Pancreas (tissue), 10 donors: ENCODE results near the gene PLPP7. TPM values are rescaled to one million over a fixed set of nuclear protein-coding genes. Genes with fewer than 3 reads are reported as not detected.

ENCODE experiments used
- ATAC-seq, 4 donors: fragments of 200-7000 bp; cut with Tn5 transposase; one replicate each; pipeline versions ENCODE4 v1.8.0 to v1.9.1; 2020; ENCODE audit warnings: mild to moderate bottlenecking in 4 of 4, moderate library complexity in 4 of 4
- DNase-seq, 6 donors: peaks; one replicate each; pipeline ENCODE4 v3.0.0-alpha.2; 2020
- FAIRE-seq: peaks from 2 replicates; lab custom pipeline; 2012; peaks lifted over from hg19 to GRCh38; lab: Jason Lieb, UNC
- H3K27ac ChIP-seq, 4 donors: fragments of 200-600 bp; sonication (generic); 1 replicate in 3 of 4; 2 replicates in 1 of 4; pipeline versions ENCODE4 v1.5.0 to v1.8.0; 2020
- H3K27me3 ChIP-seq, 4 donors: fragments of 200-600 bp; one replicate each; pipeline ENCODE4 v1.8.0; 2021
- H3K36me3 ChIP-seq, 3 donors: fragments of 200-600 bp; sonication (generic) in 1 of 3; one replicate each; pipeline versions ENCODE4 v1.5.0 to v1.8.0; 2020 to 2021
- H3K4me1 ChIP-seq, 3 donors: fragments of 200-600 bp; one replicate each; pipeline ENCODE4 v1.8.0; 2021
- H3K4me3 ChIP-seq, 4 donors: fragments of 200-600 bp; sonication (generic) in 2 of 4; one replicate each; pipeline versions ENCODE4 v1.5.0 to v1.8.0; 2020 to 2021
- H3K9me3 ChIP-seq, 4 donors: fragments of 200-600 bp; one replicate each; pipeline ENCODE4 v1.8.0; 2021
- CTCF ChIP-seq, 4 donors: fragments of 200-600 bp; sonication (generic) in 3 of 4; IDR thresholded peaks; one replicate each; pipeline versions ENCODE4 v1.5.0 to v1.8.0; 2021; ENCODE audit warnings: antibody characterized with exemption in 4 of 4
- WGBS, 2 donors: extraction: QIAGEN DNeasy Blood & Tissue Kit; methylation state at CpG; one replicate each; pipeline ENCODE4 v1.1.7; 2013; 5-methylcytosine and 5-hydroxymethylcytosine counted together
- intact Hi-C, 3 donors: fragments of 100-400 bp; cut with DNase I; formaldehyde crosslinking; loops; one replicate each; pipeline versions ENCODE4 v1.11.1 to v1.14.2; 2022
- polyA plus RNA-seq, 2 donors: library from polyadenylated mRNA; stranded (reverse); fragments of 200-250 nt; gene quantifications; one replicate each; pipeline ENCODE4 v1.2.3, GENCODE V29; 2013
- total RNA-seq, 6 donors: library from RNA; stranded (reverse); fragmentation: NEBNext Ultra II Directional in 4 of 6; extraction: Animal tissue kit (Norgen Biotek cat#: 25700) in 4 of 6; gene quantifications; one replicate each; pipeline versions ENCODE4 v1.2.1 to v1.2.4, GENCODE V29; 2021 to 2023
- donor health status: healthy with polysubstance abuse.
- donor health status: DM: no; HTN: no; CAD: no; lungs with moderate emphysema.
- donor health status: DM: no; HTN: no; CAD: no.
- donor health status: control.
- donor health status: control.
- donor health status: Bipolar disorder and iron deficiency.
- donor health status: DM: yes; HTN: yes; CAD: no.
- donor health status: DM: no; HTN: no; CAD: no.
- donor health status: DM: no; HTN: no; CAD: no.
- donor health status: DM: yes; HTN: yes; CAD: no.

Gene PLPP7
- total and polyA plus RNA-seq, 8 donors = 0.38 to 2.5 (median 1.3) TPM

- Histone ChIP-seq H3K9me3 (no peaks in the 10 kb centered on the region), H3K4me1 (no peaks in the 10 kb centered on the region), H3K27ac (peak overlapping the region in 2 of 4 donors; percentile 14 to 67), H3K27me3 (no peaks in the 10 kb centered on the region), H3K36me3 (no peaks in the 10 kb centered on the region), H3K4me3 (peak overlapping the region in 1 of 4 donors; percentile 80)
- intact Hi-C loops = no loop called here
- no peak for TF ChIP-seq CTCF (IDR thresholded peaks at IDR 0.05)
- FAIRE-seq (no peak), ATAC-seq (no peak), DNase-seq (peak in 1 of 6 donors; percentile 36)
- WGBS, 2 donors = 79 to 87% methylated on average over 22 of the region's 22 CpGs
These were observed 16.2 kb upstream of the PLPP7 start for GRCh38 chr9:131273146-131273855.

- Histone ChIP-seq H3K27ac (peak overlapping the region in 2 of 4 donors; percentile 50 to 67), H3K4me1 (no peaks in the 10 kb centered on the region), H3K27me3 (no peaks in the 10 kb centered on the region), H3K4me3 (peak overlapping the region in 1 of 4 donors; percentile 80), H3K36me3 (no peaks in the 10 kb centered on the region), H3K9me3 (no peaks in the 10 kb centered on the region)
- intact Hi-C loops = no loop called here
- no peak for DNase-seq
- ATAC-seq = peak in 1 of 4 donors; percentile 6
- FAIRE-seq = no peak
- TF ChIP-seq CTCF (IDR thresholded peaks at IDR 0.05) = no peak
- WGBS, 2 donors = 75 to 78% methylated on average over 13 of the region's 13 CpGs
These were observed 15.5 kb upstream of the PLPP7 start for GRCh38 chr9:131273856-131274673.

DNA sequence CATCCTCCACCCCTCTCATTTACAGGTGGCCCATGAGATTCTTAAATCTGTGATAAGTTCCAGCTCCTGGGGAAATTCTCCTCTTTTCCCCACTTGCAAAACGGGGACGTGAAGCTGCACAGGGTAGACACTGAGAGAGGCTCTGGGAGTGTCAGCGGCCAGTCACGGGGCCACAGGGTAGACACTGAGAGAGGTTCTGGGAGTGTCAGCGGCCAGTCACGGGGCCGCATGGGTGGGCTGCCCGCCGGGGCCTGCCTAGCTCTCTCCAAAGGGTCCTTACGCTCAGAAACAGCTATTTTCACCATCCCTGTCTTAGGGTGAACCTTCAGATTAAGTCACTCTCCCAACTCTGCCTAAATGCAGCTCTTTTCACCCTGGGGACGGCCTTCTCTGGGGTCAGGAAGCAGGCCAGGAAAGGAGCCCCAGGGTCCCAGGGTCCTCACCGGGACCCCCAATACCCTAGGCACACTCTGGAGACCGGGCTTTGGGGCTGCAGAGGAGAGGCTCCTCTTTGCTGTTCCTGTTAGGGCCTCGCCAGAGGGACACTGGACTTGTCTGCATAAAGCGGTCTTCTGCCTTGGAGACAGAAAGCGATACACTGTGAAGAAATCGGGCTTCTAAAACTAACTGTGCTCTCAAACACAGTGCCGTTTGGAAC lies 14.7 kb upstream of the PLPP7 start:
- TF ChIP-seq CTCF (IDR thresholded peaks at IDR 0.05) = no peak
- no peaks in the 10 kb centered on the region for H3K27me3 ChIP-seq
- intact Hi-C loops = no loop called here
- peak overlapping the region in 2 of 4 donors; percentile 50 to 67 for H3K27ac ChIP-seq
- 79 to 85% methylated on average over 18 of the region's 18 CpGs for WGBS, 2 donors
- FAIRE-seq (no peak), ATAC-seq (peak in 2 of 4 donors; percentile 50), DNase-seq (no peak)
- H3K9me3 ChIP-seq = no peaks in the 10 kb centered on the region
- H3K36me3 ChIP-seq = no peaks in the 10 kb centered on the region
- no peaks in the 10 kb centered on the region for H3K4me1 ChIP-seq
- peak overlapping the region in 1 of 4 donors; percentile 80 for H3K4me3 ChIP-seq

- intact Hi-C loops = no loop called here
These were observed 14.0 kb upstream of the PLPP7 start for GRCh38 chr9:131275332-131276093.

More at GRCh38 chr9:131275332-131276093, 14.0 kb upstream of the PLPP7 start:
- Histone ChIP-seq H3K9me3 (no peaks in the 10 kb centered on the region), H3K27ac (peak overlapping the region in 2 of 4 donors; percentile 50 to 67), H3K27me3 (no peaks in the 10 kb centered on the region), H3K4me3 (peak overlapping the region in 1 of 4 donors; percentile 80), H3K36me3 (no peaks in the 10 kb centered on the region), H3K4me1 (no peaks in the 10 kb centered on the region)
- peak in 2 of 4 donors; percentile 18 to 23 for ATAC-seq
- 86 to 87% methylated on average over 29 of the region's 29 CpGs for WGBS, 2 donors
- FAIRE-seq = no peak
- no peak for TF ChIP-seq CTCF (IDR thresholded peaks at IDR 0.05)
- DNase-seq = no peak
